KMS-11 (cell line): ENCODE measurements around the gene STUM.
"Not testable (repeated sequence)": the region's sequence is repeated elsewhere in the genome, so short reads cannot be mapped to it uniquely, and the experiment has no call there.

Source experiments
- H2AFZ ChIP-seq: fragments of 200-600 bp; sonication (generic); 2 replicates; pipeline ENCODE4 v1.6.1; 2016; ENCODE audit warnings: antibody characterized with exemption, mixed run types, low read depth
- H3K27ac ChIP-seq: fragments of 200-600 bp; sonication (generic); 2 replicates; pipeline ENCODE4 v1.6.1; 2016; ENCODE audit warnings: mild to moderate bottlenecking, mixed run types
- H3K27me3 ChIP-seq: fragments of 200-600 bp; sonication (generic); 2 replicates; pipeline ENCODE4 v1.6.1; 2017; ENCODE audit warnings: mild to moderate bottlenecking, low read depth, mixed run types, moderate library complexity; ENCODE audit not compliant: insufficient read depth
- H3K36me3 ChIP-seq: fragments of 200-600 bp; sonication (generic); 2 replicates; pipeline ENCODE4 v1.6.1; 2017; ENCODE audit warnings: mild to moderate bottlenecking, mixed run types; ENCODE audit not compliant: insufficient read depth
- H3K4me1 ChIP-seq: fragments of 200-600 bp; sonication (generic); 2 replicates; pipeline ENCODE4 v1.6.1; 2016; ENCODE audit warnings: mild to moderate bottlenecking, low read depth, mixed run types; ENCODE audit not compliant: poor library complexity, severe bottlenecking
- H3K4me2 ChIP-seq: fragments of 200-600 bp; sonication (generic); 2 replicates; pipeline ENCODE4 v1.7.0; 2016; ENCODE audit warnings: mild to moderate bottlenecking, mixed run types
- H3K4me3 ChIP-seq: fragments of 200-600 bp; sonication (generic); IDR thresholded peaks from 2 replicates; pipeline ENCODE4 v1.6.1; 2017; ENCODE audit warnings: low read depth, low read length, mixed read lengths; ENCODE audit not compliant: insufficient read depth
- H3K79me2 ChIP-seq: fragments of 200-600 bp; sonication (generic); 2 replicates; pipeline ENCODE4 v1.6.1; 2016; ENCODE audit warnings: low read depth, mixed run types; ENCODE audit not compliant: insufficient read depth
- H3K9ac ChIP-seq: fragments of 200-600 bp; sonication (generic); 2 replicates; pipeline ENCODE4 v1.6.1; 2016; ENCODE audit warnings: mild to moderate bottlenecking, mixed run types
- H4K20me1 ChIP-seq: fragments of 200-600 bp; sonication (generic); 2 replicates; pipeline ENCODE4 v1.6.1; 2016; ENCODE audit warnings: mild to moderate bottlenecking, mixed run types; ENCODE audit not compliant: insufficient read depth
- TF ChIP-seq, protein P1 (sequence below): fragments of 200-600 bp; sonication (generic); conservative IDR thresholded peaks from 2 replicates; pipeline ENCODE4 v1.6.1; 2017; ENCODE audit warnings: low read depth, mild to moderate bottlenecking, antibody characterized with exemption, low read length, moderate library complexity, mixed read lengths

The STUM gene

DNA sequence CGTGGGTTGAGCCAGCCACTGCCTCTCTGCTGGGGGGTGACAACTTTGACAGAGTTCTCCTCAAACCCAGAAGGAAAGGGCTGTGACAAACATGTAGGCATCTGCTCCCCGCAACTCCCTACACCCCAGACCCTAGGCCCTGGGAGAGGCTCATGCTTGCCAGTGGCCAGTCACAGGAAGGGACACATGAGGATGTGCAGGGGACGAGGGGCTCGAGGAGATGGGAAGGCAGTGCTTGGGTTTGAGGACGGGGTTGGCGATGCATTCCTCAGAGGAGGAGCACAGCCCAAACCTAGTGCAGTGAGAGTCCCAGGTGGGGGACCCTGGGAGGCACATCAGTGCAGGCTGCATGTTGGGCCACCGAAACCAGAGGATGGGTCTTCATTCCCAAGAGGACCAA lies 62.1 kb downstream of the STUM start:
- Histone ChIP-seq H4K20me1 (no peaks in the 10 kb centered on the region), H3K9ac (no peak overlapping the region), H2AFZ (no peak overlapping the region), H3K4me2 (no peak overlapping the region), H3K4me3 (no peak overlapping the region), H3K27ac (no peak overlapping the region), H3K27me3 (no peaks in the 10 kb centered on the region), H3K36me3 (no peaks in the 10 kb centered on the region), H3K4me1 (no peaks in the 10 kb centered on the region), H3K79me2 (no peaks in the 10 kb centered on the region)
- TF ChIP-seq, protein P1, sequence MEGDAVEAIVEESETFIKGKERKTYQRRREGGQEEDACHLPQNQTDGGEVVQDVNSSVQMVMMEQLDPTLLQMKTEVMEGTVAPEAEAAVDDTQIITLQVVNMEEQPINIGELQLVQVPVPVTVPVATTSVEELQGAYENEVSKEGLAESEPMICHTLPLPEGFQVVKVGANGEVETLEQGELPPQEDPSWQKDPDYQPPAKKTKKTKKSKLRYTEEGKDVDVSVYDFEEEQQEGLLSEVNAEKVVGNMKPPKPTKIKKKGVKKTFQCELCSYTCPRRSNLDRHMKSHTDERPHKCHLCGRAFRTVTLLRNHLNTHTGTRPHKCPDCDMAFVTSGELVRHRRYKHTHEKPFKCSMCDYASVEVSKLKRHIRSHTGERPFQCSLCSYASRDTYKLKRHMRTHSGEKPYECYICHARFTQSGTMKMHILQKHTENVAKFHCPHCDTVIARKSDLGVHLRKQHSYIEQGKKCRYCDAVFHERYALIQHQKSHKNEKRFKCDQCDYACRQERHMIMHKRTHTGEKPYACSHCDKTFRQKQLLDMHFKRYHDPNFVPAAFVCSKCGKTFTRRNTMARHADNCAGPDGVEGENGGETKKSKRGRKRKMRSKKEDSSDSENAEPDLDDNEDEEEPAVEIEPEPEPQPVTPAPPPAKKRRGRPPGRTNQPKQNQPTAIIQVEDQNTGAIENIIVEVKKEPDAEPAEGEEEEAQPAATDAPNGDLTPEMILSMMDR: no peak

DNA sequence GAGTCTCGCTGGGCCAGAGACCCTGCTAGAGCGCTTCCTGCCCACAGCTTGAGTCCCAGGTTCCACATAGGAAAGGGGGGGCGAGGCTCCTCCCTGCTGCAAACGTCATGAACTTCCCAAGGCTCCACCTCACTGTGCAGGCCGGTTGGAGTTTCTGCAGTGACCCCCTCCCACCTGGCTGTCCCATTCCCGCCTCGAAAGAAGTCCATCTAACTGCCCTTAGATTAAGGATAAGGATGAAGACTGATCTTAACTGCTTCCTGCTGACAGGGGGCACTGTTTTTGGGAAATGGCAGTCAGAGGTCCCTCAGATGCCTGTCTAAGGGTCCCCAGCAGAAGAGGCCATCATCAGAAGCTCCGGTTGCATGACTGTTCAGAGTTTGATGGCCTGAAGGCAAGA lies 62.7 kb downstream of the STUM start:
- no peak overlapping the region for H3K4me2 ChIP-seq
- H3K9ac ChIP-seq: no peak overlapping the region
- H3K27ac ChIP-seq: no peak overlapping the region
- H3K4me1 ChIP-seq: no peaks in the 10 kb centered on the region
- no peaks in the 10 kb centered on the region for H3K36me3 ChIP-seq
- H3K4me3 ChIP-seq: no peak overlapping the region
- TF ChIP-seq, protein P1: no peak
- H3K27me3 ChIP-seq: no peaks in the 10 kb centered on the region
- H3K79me2 ChIP-seq: no peaks in the 10 kb centered on the region
- no peaks in the 10 kb centered on the region for H4K20me1 ChIP-seq
- H2AFZ ChIP-seq: no peak overlapping the region

DNA sequence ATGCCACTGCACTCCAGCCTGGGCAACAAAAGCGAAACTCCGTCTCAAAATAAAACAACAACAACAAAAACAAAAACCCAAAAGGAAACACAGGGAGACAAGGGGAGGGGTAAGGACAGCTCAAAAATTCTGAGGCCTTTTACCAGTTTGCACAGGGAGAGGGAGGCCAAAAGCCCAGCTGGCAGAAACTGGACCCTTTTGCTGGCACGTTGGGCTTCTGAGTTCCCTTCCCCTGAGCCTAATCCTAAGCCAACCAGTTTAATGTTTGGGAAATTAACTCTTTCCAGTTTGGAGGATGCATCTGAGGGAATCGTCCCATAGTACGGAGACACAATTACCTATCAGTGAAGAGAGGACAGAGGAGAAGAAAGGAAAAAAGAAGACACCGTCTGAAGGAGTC lies 63.4 kb downstream of the STUM start:
- not testable (repeated sequence) for H3K9ac ChIP-seq, H3K4me2 ChIP-seq, H3K27me3 ChIP-seq, H4K20me1 ChIP-seq, H3K79me2 ChIP-seq, H3K4me1 ChIP-seq, H3K27ac ChIP-seq, H3K4me3 ChIP-seq, H3K36me3 ChIP-seq, H2AFZ ChIP-seq

DNA sequence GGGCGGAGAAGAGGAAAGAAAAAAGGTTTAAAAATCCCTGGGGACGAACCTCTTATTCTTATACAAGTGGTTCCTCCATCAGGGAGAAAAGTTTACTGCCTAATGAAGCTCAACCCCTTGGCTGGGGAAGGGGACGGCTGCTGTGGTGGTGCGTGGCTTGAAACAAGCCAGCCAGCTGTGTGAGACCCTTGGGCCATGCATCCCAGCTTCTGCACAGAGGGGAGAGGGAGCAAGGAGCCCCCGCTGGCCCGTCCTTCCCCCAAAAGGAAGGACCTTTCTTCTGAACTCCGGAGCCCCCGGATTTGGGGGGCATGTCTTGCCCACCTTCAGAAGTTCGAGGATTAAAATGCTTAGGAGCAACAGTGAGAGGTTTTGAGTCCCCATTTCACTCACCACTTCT lies 67.3 kb downstream of the STUM start:
- Histone ChIP-seq H3K27ac (no peak overlapping the region), H4K20me1 (no peaks in the 10 kb centered on the region), H3K4me3 (no peak overlapping the region), H3K4me2 (no peak overlapping the region), H3K9ac (no peak overlapping the region), H3K4me1 (no peaks in the 10 kb centered on the region), H3K36me3 (no peaks in the 10 kb centered on the region), H2AFZ (no peak overlapping the region), H3K27me3 (no peaks in the 10 kb centered on the region), H3K79me2 (no peaks in the 10 kb centered on the region)
- TF ChIP-seq, protein P1: no peak

DNA sequence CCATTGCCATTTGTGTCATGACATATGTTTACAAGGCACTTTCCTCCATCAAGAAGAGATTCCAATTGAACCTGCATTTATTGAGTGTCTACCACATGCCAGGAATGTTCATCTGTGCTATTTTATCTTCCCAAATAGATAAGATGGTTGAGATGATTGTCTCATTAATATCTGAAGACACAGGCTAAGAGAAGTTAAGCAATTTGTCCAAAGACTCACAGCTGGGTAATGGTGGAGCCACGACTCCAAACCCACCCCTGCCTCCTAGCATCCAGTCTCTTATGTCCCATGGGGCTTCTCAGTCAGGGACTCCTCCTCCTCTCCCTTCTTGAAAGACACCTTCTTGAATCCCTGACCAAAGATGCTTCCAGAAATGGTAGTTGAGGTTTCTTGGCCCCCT lies 68.1 kb downstream of the STUM start:
- no peaks in the 10 kb centered on the region for H4K20me1 ChIP-seq
- no peak overlapping the region for H3K27ac ChIP-seq
- H2AFZ ChIP-seq: no peak overlapping the region
- no peaks in the 10 kb centered on the region for H3K27me3 ChIP-seq
- no peak overlapping the region for H3K4me3 ChIP-seq
- H3K79me2 ChIP-seq: no peaks in the 10 kb centered on the region
- TF ChIP-seq, protein P1: no peak
- no peaks in the 10 kb centered on the region for H3K4me1 ChIP-seq
- H3K36me3 ChIP-seq: no peaks in the 10 kb centered on the region
- H3K4me2 ChIP-seq: no peak overlapping the region
- H3K9ac ChIP-seq: no peak overlapping the region
